GM21390 (cell line): ENCODE measurements around the gene PDZK1.
"Not testable (repeated sequence)": the region's sequence is repeated elsewhere in the genome, so short reads cannot be mapped to it uniquely, and the experiment has no call there.

Experiments used
- ATAC-seq: cut with Tn5 transposase; IDR thresholded peaks from one replicate; pipeline ENCODE4 v1.9.1; 2021; ENCODE audit not compliant: unreplicated experiment

Gene PDZK1

GRCh38 chr1:145656245-145656943 lies 50.8 kb downstream of the PDZK1 start:
- ATAC-seq, result not testable (repeated sequence)

GRCh38 chr1:145643990-145644389 lies 63.2 kb downstream of the PDZK1 start:
- ATAC-seq, result not testable (repeated sequence)

- not testable (repeated sequence) for ATAC-seq
These were observed 65.3 kb downstream of the PDZK1 start for GRCh38 chr1:145641886-145642285.

- ATAC-seq, result not testable (repeated sequence)
These were observed 70.9 kb downstream of the PDZK1 start for GRCh38 chr1:145636237-145636636.

DNA sequence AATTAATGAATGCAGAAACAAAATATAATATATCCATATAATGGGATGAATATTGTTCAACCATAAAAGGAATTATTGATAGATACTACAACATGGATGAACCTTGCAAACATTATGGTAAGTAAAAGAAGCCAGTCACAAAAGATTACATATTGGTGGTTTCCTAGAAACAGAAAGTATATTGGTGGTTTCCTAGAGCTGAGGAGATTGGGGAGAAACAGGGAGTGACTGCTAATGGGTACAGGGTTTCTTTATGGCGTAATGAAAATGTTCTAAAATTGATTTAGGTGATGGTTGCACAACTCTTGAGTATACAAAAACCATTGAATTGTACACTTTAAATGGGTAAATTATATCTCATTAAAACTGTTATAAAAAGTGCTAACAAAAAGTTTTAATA lies 85.0 kb downstream of the PDZK1 start:
- ATAC-seq, result not testable (repeated sequence)
